H1 (cell line): ENCODE measurements around the gene TRIM24. TPM values are rescaled to one million over a fixed set of nuclear protein-coding genes. Genes with fewer than 3 reads are reported as not detected.

Experiments used
- MAFK ChIP-seq: IDR thresholded peaks from 2 replicates; pipeline ENCODE4 v1.6.1; 2012; ENCODE audit warnings: low read depth, mild to moderate bottlenecking, improper control_type of control experiment, low read length
- polyA plus RNA-seq, 7 experiments: library from polyadenylated mRNA; depleted of rRNA in 3 of 7; stranded (reverse) in 5 of 7; unstranded in 2 of 7; fragments of >200 nt in 5 of 7; fragments of 200-250 nt in 2 of 7; gene quantifications; 1 replicate in 5 of 7; 2 replicates in 1 of 7; 4 replicates in 1 of 7; pipeline versions ENCODE4 v1.2.1 to v1.2.3, GENCODE V29; 2011 to 2013; ENCODE audit warnings: missing spikeins in 2 of 7, mixed read lengths in 2 of 7
- total RNA-seq: library from RNA; stranded (reverse); fragmentation: NEBNext Ultra II Directional; extraction: Animal tissue kit (Norgen Biotek cat#: 25700); gene quantifications from 2 replicates; pipeline ENCODE4 v1.2.1, GENCODE V29; 2021

TRIM24 gene
- total and polyA plus RNA-seq, 2 of the 8 experiments (the other 6 are each of a cell fraction or from before 2014, with no cell fraction given), result 67.6 to 149 TPM

DNA sequence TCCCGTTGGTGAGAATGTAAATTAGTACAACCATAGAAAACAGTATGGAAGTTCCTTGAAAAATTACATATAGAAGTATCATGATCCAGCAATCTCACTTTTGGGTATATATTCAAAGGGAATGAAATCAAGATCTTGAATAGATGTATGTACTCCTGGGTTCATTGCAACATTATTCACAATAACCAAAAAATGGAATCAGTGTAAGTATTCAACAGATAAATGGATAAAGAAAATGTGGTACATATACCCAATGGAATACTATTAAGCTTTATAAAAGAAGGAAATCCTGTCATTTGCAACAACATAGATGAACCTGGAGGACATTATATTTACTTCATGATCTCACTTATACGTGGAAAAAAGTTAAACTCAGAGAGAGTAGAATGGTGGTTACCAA is 86.8 kb downstream of the TRIM24 start (continued):
- no peak for TF ChIP-seq MAFK
